Body of pancreas (tissue), 4 donors: ENCODE results near the gene PHACTR3. TPM values are rescaled to one million over a fixed set of nuclear protein-coding genes. Genes with fewer than 3 reads are reported as not detected.
"Not testable (repeated sequence)": the region's sequence is repeated elsewhere in the genome, so short reads cannot be mapped to it uniquely, and the experiment has no call there.

ENCODE experiments used
- ATAC-seq: fragments of 150-250 bp; one replicate; pipeline ENCODE4 v1.9.1; 2016
- DNase-seq, 4 donors: peaks; one replicate each; pipeline ENCODE4 v3.0.0-alpha.2; 2019
- H3K27ac ChIP-seq, 4 donors: fragments of 200-600 bp; sonication (generic); 1 replicate in 3 of 4; 2 replicates in 1 of 4; pipeline versions ENCODE4 v1.5.1 to v1.6.1; 2016 to 2019; ENCODE audit warnings: mild to moderate bottlenecking in 1 of 4, mixed read lengths in 1 of 4, moderate library complexity in 1 of 4
- H3K27me3 ChIP-seq, 2 donors: fragments of 200-600 bp; sonication (generic); one replicate each; pipeline ENCODE4 v1.6.0; 2016; ENCODE audit warnings: mild to moderate bottlenecking in 1 of 2
- H3K36me3 ChIP-seq, 2 donors: fragments of 200-600 bp; sonication (generic); replicated peaks in 1 of 2; 2 replicates each; pipeline ENCODE4 v1.5.1; 2016; ENCODE audit warnings: low read depth in 2 of 2; ENCODE audit not compliant: insufficient read depth in 1 of 2
- H3K4me1 ChIP-seq: fragments of 200-600 bp; sonication (generic); one replicate; pipeline ENCODE4 v1.6.0; 2016
- H3K4me3 ChIP-seq, 2 donors: fragments of 200-600 bp; sonication (generic); 1 replicate in 1 of 2; 2 replicates in 1 of 2; pipeline ENCODE4 v1.5.1; 2016 to 2019
- H3K9me3 ChIP-seq, 3 donors: fragments of 200-600 bp; sonication (generic); 1 replicate in 2 of 3; 2 replicates in 1 of 3; pipeline ENCODE4 v1.5.1; 2016
- POLR2A ChIP-seq, 3 donors: fragments of 450-650 bp; IDR thresholded peaks; one replicate each; pipeline ENCODE4 v1.6.1; 2016; ENCODE audit warnings: antibody characterized with exemption in 3 of 3, mild to moderate bottlenecking in 2 of 3
- WGBS, 2 donors: methylation state at CpG; one replicate each; pipeline ENCODE4 v1.1.5; 2017; 5-methylcytosine and 5-hydroxymethylcytosine counted together
- intact Hi-C: fragments of 100-400 bp; cut with DNase I; formaldehyde crosslinking; loops from one replicate; pipeline ENCODE4 v1.15.1; 2023
- total RNA-seq, 2 donors: library from RNA; depleted of rRNA; stranded (reverse); fragments of >200 nt; gene quantifications; one replicate each; pipeline ENCODE4 v1.1.0, GENCODE V29; 2016
- TF ChIP-seq, protein P1 (sequence below), 7 experiments: fragments of 450-650 bp in 4 of 7; fragments of 200-600 bp in 3 of 7; sonication (generic) in 3 of 7; IDR thresholded peaks; one replicate each; pipeline ENCODE4 v1.5.1; 2016 to 2019; ENCODE audit warnings: antibody characterized with exemption in 7 of 7

The PHACTR3 gene
- total RNA-seq, 2 donors from 2014 or later = 0.52 to 0.66 TPM

DNA sequence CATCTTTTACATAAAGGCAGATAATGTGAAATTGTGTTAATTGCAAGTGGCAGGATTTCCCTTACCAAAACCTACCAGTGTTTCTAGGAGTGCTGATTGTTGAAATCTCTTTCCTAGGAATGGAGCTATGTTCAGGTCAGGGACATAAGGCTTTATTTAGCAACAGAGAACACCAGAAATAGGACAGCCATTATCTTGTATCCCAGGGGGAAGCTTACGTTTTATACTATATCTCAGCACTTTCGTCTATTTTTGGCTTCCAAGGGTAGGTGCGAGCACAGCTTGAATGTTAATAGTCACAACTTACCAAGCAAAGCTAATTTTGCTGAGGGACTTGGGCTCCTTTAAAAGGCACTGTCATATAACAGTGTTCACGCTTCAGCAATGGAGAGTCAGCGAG, 235.1 kb downstream of the PHACTR3 start:
- WGBS, 2 donors = 81% methylated on average over 5 of the region's 5 CpGs
- Histone ChIP-seq H3K4me1 (no peaks in the 10 kb centered on the region), H3K27ac (no peak overlapping the region), H3K27me3 (no peaks in the 10 kb centered on the region), H3K4me3 (no peak overlapping the region), H3K9me3 (no peaks in the 10 kb centered on the region), H3K36me3 (no peaks in the 10 kb centered on the region)
- TF ChIP-seq POLR2A (IDR thresholded peaks at IDR 0.05) = no peak
- TF ChIP-seq, protein P1, sequence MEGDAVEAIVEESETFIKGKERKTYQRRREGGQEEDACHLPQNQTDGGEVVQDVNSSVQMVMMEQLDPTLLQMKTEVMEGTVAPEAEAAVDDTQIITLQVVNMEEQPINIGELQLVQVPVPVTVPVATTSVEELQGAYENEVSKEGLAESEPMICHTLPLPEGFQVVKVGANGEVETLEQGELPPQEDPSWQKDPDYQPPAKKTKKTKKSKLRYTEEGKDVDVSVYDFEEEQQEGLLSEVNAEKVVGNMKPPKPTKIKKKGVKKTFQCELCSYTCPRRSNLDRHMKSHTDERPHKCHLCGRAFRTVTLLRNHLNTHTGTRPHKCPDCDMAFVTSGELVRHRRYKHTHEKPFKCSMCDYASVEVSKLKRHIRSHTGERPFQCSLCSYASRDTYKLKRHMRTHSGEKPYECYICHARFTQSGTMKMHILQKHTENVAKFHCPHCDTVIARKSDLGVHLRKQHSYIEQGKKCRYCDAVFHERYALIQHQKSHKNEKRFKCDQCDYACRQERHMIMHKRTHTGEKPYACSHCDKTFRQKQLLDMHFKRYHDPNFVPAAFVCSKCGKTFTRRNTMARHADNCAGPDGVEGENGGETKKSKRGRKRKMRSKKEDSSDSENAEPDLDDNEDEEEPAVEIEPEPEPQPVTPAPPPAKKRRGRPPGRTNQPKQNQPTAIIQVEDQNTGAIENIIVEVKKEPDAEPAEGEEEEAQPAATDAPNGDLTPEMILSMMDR (IDR thresholded peaks at IDR 0.05) = no peak
- ATAC-seq = no peak
- intact Hi-C loops = no loop called here
- DNase-seq = no peak

DNA sequence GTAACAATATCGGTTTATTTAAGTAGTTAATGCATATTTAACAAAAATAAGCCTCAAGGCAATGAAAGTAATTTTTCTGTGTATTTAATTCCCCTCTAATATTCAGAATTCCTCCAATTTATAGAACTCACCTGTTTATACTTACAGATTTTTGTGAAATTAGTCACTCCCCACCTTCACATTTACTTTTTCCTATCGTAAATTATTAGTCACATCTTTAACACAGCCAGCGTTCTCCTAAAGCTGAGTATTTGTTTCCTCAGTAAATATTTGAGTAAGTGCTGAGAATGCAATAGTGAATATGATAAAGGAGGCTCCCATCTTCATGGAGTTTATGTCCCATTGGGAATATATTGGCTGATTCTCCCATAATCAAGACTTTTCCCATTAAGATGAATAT, 241.1 kb downstream of the PHACTR3 start:
- TF ChIP-seq, protein P1 (IDR thresholded peaks at IDR 0.05) = no peak
- TF ChIP-seq POLR2A (IDR thresholded peaks at IDR 0.05) = no peak
- no peaks in the 10 kb centered on the region for H3K36me3 ChIP-seq
- 73 to 74% methylated on average over 3 of the region's 3 CpGs for WGBS, 2 donors
- H3K4me3 ChIP-seq = no peak overlapping the region
- ATAC-seq (no peak), DNase-seq (no peak)
- no peaks in the 10 kb centered on the region for H3K4me1 ChIP-seq
- H3K27ac ChIP-seq = no peak overlapping the region
- H3K9me3 ChIP-seq = no peaks in the 10 kb centered on the region
- H3K27me3 ChIP-seq = no peaks in the 10 kb centered on the region
- intact Hi-C loops = no loop called here

DNA sequence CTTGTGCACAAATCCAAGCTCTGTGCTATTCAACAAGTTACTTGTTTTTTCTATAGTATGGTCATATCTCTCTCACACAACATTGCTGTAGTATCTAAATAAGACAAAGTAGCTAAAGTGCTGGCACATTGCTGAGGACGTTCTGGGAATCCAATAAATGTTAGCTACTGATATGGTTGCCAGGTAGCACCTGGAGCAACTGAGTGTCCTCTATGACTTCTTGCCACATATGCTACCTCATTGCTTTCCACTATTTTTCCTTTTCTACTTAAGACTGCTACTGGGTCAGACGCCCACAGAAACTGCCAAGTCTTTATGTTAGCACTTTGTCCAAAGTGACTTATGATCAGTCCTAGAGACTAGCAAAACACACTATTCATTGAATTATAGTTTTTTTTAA, 243.8 kb downstream of the PHACTR3 start:
- Histone ChIP-seq H3K36me3 (no peaks in the 10 kb centered on the region), H3K4me3 (no peak overlapping the region), H3K27me3 (no peaks in the 10 kb centered on the region), H3K4me1 (no peaks in the 10 kb centered on the region), H3K27ac (no peak overlapping the region), H3K9me3 (no peaks in the 10 kb centered on the region)
- DNase-seq (no peak), ATAC-seq (no peak)
- intact Hi-C loops = no loop called here
- TF ChIP-seq POLR2A (IDR thresholded peaks at IDR 0.05) = no peak
- TF ChIP-seq, protein P1 (IDR thresholded peaks at IDR 0.05) = no peak
- WGBS, 2 donors = 52 to 55% methylated on average over 2 of the region's 2 CpGs

DNA sequence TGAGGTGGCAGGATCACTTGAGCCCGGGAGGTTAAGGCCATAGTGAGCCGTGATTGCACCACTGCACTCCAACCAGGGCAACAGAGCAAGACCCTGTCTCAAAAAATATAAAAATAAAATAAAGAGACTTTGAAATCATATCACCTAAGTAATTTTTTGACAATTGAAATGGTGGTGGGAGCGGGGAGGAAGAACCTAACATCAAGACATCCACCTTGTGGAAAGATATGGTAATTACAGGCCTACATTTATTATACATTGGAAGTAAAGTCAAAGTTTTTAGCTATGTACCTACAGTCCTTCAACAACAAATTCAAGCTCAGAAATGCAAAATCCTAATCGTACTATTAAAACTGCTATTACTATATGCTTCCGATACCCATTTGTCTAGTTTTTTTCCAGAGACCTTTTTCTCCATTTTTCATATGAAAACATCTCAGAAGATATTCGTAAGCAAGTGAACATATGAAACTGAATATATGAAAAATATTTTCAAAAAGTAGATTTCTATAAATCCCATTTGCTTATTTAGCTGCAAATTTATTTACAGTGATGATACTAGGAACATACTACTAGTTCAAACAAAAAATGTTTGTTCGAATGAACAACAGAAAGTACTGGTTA, 245.8 kb downstream of the PHACTR3 start:
- Histone ChIP-seq H3K36me3 (no peaks in the 10 kb centered on the region), H3K27me3 (no peaks in the 10 kb centered on the region), H3K4me3 (no peak overlapping the region), H3K27ac (no peak overlapping the region), H3K9me3 (no peaks in the 10 kb centered on the region), H3K4me1 (no peaks in the 10 kb centered on the region)
- WGBS, 2 donors = 67 to 74% methylated on average over 7 of the region's 7 CpGs
- DNase-seq (no peak), ATAC-seq (peak; percentile 35)
- TF ChIP-seq POLR2A (IDR thresholded peaks at IDR 0.05) = no peak
- TF ChIP-seq, protein P1 (IDR thresholded peaks at IDR 0.05) = peak; percentile 23 to 76 (median 56)
- intact Hi-C loops = no loop called here

DNA sequence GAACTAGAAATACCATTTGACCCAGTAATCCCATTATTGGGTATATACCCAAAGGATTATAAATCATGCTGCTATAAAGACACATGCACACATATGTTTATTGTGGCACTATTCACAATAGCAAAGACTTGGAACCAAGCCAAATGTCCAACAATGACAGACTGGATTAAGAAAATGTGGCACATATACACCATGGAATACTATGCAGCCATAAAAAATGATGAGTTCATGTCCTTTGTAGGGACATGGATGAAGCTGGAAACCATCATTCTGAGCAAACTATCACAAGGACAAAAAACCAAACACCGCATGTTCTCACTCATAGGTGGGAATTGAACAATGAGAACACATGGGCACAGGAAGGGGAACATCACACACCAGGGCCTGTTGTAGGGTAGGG, 252.2 kb downstream of the PHACTR3 start:
- H3K27me3 ChIP-seq, H3K4me3 ChIP-seq, H3K9me3 ChIP-seq, intact Hi-C loops, H3K27ac ChIP-seq, ATAC-seq, H3K36me3 ChIP-seq, H3K4me1 ChIP-seq, DNase-seq: not testable (repeated sequence)
- 100% methylated on average over 1 of the region's 1 CpG; no CpG with 5 or more reads in 1 of the 2 donors for WGBS, 2 donors

DNA sequence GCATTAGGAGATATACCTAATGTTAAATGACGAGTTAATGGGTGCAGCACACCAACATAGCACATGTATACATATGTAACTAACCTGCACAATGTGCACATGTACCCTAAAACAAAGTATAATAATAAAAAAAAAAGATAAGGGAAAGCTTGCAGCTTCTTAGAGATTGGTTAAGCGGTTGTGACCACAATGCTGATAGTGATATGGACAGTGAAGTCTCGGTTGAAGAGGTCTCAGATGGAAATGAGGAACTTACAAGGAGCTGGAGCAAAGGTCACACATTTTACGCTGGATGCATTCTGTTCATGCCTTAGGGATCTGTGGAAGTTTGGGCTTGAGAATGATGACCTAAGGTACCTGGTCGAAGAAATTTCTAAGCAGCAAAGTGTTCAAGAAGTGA, 252.6 kb downstream of the PHACTR3 start:
- DNase-seq, H3K4me1 ChIP-seq, H3K27ac ChIP-seq, H3K4me3 ChIP-seq, H3K27me3 ChIP-seq, intact Hi-C loops, H3K9me3 ChIP-seq, ATAC-seq, H3K36me3 ChIP-seq: not testable (repeated sequence)
- WGBS, 2 donors = 86 to 90% methylated on average over 5 of the region's 5 CpGs
